Fibroblast of lung (primary cell): Measurements from ENCODE around the gene ZNF385B. TPM values are rescaled to one million over a fixed set of nuclear protein-coding genes. Genes with fewer than 3 reads are reported as not detected.

Experiments used
- DNase-seq, 2 donors: peaks; one replicate each; pipeline versions ENCODE4 v3.0.0 to v3.0.0-alpha.2; 2010; ENCODE audit warnings: low read depth in 2 of 2
- H2AFZ ChIP-seq: 2 replicates; pipeline ENCODE4 v1.5.1; 2012; ENCODE audit warnings: low read length, control low read depth, inconsistent platforms
- H3K27ac ChIP-seq: 2 replicates; pipeline ENCODE4 v1.5.1; 2011; ENCODE audit warnings: low read length, control low read depth; ENCODE audit not compliant: insufficient read depth
- H3K27me3 ChIP-seq: 2 replicates; pipeline ENCODE4 v1.5.1; 2011; ENCODE audit warnings: mild to moderate bottlenecking, low read length; ENCODE audit not compliant: control insufficient read depth, insufficient read depth
- H3K36me3 ChIP-seq: 2 replicates; pipeline ENCODE4 v1.5.1; 2011; ENCODE audit warnings: low read length; ENCODE audit not compliant: control insufficient read depth, insufficient read depth
- H3K4me1 ChIP-seq: 2 replicates; pipeline ENCODE4 v1.5.1; 2011; ENCODE audit warnings: low read length; ENCODE audit not compliant: control insufficient read depth, insufficient read depth; ENCODE audit errors: extremely low read depth
- H3K4me2 ChIP-seq: 2 replicates; pipeline ENCODE4 v1.5.1; 2011; ENCODE audit warnings: low read length, control low read depth; ENCODE audit not compliant: insufficient read depth; ENCODE audit errors: extremely low read depth
- H3K4me3 ChIP-seq, 4 experiments: fragments of 200-600 bp in 1 of 4; sonication (generic) in 1 of 4; replicated peaks in 1 of 4; 2 replicates each; pipeline ENCODE4 v1.5.1; 2011 to 2016; ENCODE audit warnings: low read length in 4 of 4, low read depth in 3 of 4, mild to moderate bottlenecking in 3 of 4, control low read depth in 2 of 4, inconsistent platforms in 1 of 4, mixed read lengths in 1 of 4; ENCODE audit not compliant: insufficient read depth in 1 of 4; ENCODE audit errors: control extremely low read depth in 1 of 4
- H3K79me2 ChIP-seq: 2 replicates; pipeline ENCODE4 v1.5.1; 2012; ENCODE audit warnings: mild to moderate bottlenecking, low read length, inconsistent platforms; ENCODE audit not compliant: control insufficient read depth, insufficient read depth
- H3K9ac ChIP-seq: 2 replicates; pipeline ENCODE4 v1.5.1; 2011; ENCODE audit warnings: mild to moderate bottlenecking, low read length, control low read depth; ENCODE audit not compliant: insufficient read depth
- H3K9me3 ChIP-seq: 2 replicates; pipeline ENCODE4 v1.5.1; 2012; ENCODE audit warnings: low read depth, low read length; ENCODE audit not compliant: control insufficient read depth, insufficient read depth
- H4K20me1 ChIP-seq: 2 replicates; pipeline ENCODE4 v1.5.1; 2011; ENCODE audit warnings: low read length; ENCODE audit not compliant: control insufficient read depth, insufficient read depth; ENCODE audit errors: extremely low read depth
- CTCF ChIP-seq, 2 donors: IDR thresholded peaks in 1 of 2; conservative IDR thresholded peaks in 1 of 2; 1 replicate in 1 of 2; 2 replicates in 1 of 2; pipeline ENCODE4 v1.5.1; 2011 to 2012; ENCODE audit warnings: low read length in 2 of 2, control low read depth in 1 of 2, inconsistent platforms in 1 of 2, low read depth in 1 of 2, mild to moderate bottlenecking in 1 of 2
- EZH2 ChIP-seq: IDR thresholded peaks from 2 replicates; pipeline ENCODE4 v1.5.1; 2012; ENCODE audit warnings: low read length, control low read depth, mild to moderate bottlenecking; ENCODE audit errors: missing control alignments
- polyA plus RNA-seq, 2 donors: library from polyadenylated mRNA; depleted of rRNA in 1 of 2; stranded (reverse) in 1 of 2; unstranded in 1 of 2; fragments of >200 nt; gene quantifications; 2 replicates each; pipeline ENCODE4 v1.2.1, GENCODE V29; 2011 to 2012; ENCODE audit warnings: missing spikeins in 1 of 2
- total RNA-seq: library from RNA; depleted of rRNA; stranded (reverse); fragments of >200 nt; gene quantifications from 2 replicates; pipeline ENCODE4 v1.2.1, GENCODE V29; 2014

Gene ZNF385B
- total and polyA plus RNA-seq, 2 donors (not counting 1 experiment from before 2014, with no cell fraction given) = 0.06 TPM; not detected in 1

- Histone ChIP-seq H3K9ac (no peak overlapping the region), H3K4me2 (no peak overlapping the region), H3K27me3 (no peaks in the 10 kb centered on the region), H3K36me3 (no peaks in the 10 kb centered on the region), H3K4me1 (no peaks in the 10 kb centered on the region), H4K20me1 (no peaks in the 10 kb centered on the region), H3K4me3 (no peak overlapping the region), H2AFZ (peak overlapping the region; percentile 34), H3K27ac (no peak overlapping the region), H3K9me3 (no peaks in the 10 kb centered on the region), H3K79me2 (no peaks in the 10 kb centered on the region)
- no peak for DNase-seq
- TF ChIP-seq EZH2 = no peak
- no peak for TF ChIP-seq CTCF (conservative IDR thresholded peaks at IDR 0.05 in 1 of 2, IDR thresholded peaks at IDR 0.05 in 1 of 2; ENCODE audit: low read depth in 1 of 2, low read length in 2 of 2)
Measured at GRCh38 chr2:179884193-179884592, 22.8 kb upstream of the ZNF385B start.

- H3K36me3 ChIP-seq = no peaks in the 10 kb centered on the region
- no peaks in the 10 kb centered on the region for H3K79me2 ChIP-seq
- H3K9ac ChIP-seq = no peak overlapping the region
- H3K4me2 ChIP-seq = no peak overlapping the region
- H3K9me3 ChIP-seq = no peaks in the 10 kb centered on the region
- H2AFZ ChIP-seq = no peak overlapping the region
- H3K27me3 ChIP-seq = no peaks in the 10 kb centered on the region
- TF ChIP-seq EZH2 (no peak), CTCF (conservative IDR thresholded peaks at IDR 0.05 in 1 of 2, IDR thresholded peaks at IDR 0.05 in 1 of 2; ENCODE audit: low read depth in 1 of 2, low read length in 2 of 2) (no peak)
- H3K4me1 ChIP-seq = no peaks in the 10 kb centered on the region
- no peaks in the 10 kb centered on the region for H4K20me1 ChIP-seq
- H3K27ac ChIP-seq = no peak overlapping the region
- no peak for DNase-seq
- H3K4me3 ChIP-seq = no peak overlapping the region
Measured at GRCh38 chr2:179882851-179883806, 21.7 kb upstream of the ZNF385B start.

- Histone ChIP-seq H3K9me3 (no peaks in the 10 kb centered on the region), H3K4me3 (no peak overlapping the region)
- DNase-seq = peak; percentile 9 to 11
Measured at GRCh38 chr2:179877601-179878364, 16.4 kb upstream of the ZNF385B start.

More at GRCh38 chr2:179877601-179878364, 16.4 kb upstream of the ZNF385B start:
- Histone ChIP-seq H3K36me3 (no peaks in the 10 kb centered on the region), H2AFZ (no peak overlapping the region), H3K27me3 (no peaks in the 10 kb centered on the region), H3K27ac (no peak overlapping the region), H3K4me2 (no peak overlapping the region), H3K4me1 (no peaks in the 10 kb centered on the region), H3K79me2 (no peaks in the 10 kb centered on the region), H3K9ac (no peak overlapping the region), H4K20me1 (no peaks in the 10 kb centered on the region)
- TF ChIP-seq EZH2 = no peak
- no peak for TF ChIP-seq CTCF (conservative IDR thresholded peaks at IDR 0.05 in 1 of 2, IDR thresholded peaks at IDR 0.05 in 1 of 2; ENCODE audit: low read depth in 1 of 2, low read length in 2 of 2)
